Measurements from ENCODE around the gene RUNX1. TPM values are rescaled to one million over a fixed set of nuclear protein-coding genes. Genes with fewer than 3 reads are reported as not detected.

Gene RUNX1
- total and polyA plus RNA-seq, 2 experiments from 2014 or later, result 0.12 TPM; not detected in 1

- Histone ChIP-seq H3K27me3 (peaks cover 51% of the 10 kb centered on the region), H3K27ac (no peak overlapping the region), H3K36me3 (no peaks in the 10 kb centered on the region), H3K4me1 (ENCODE audit: low read depth) (peaks cover 11% of the 10 kb centered on the region), H3K9me3 (ENCODE audit: low read depth) (no peaks in the 10 kb centered on the region), H3K4me3 (no peak overlapping the region)
- no peak for TF ChIP-seq CTCF (IDR thresholded peaks at IDR 0.05; ENCODE audit: low read depth, low read length)
- DNase-seq (ENCODE audit: low read depth in 1 of 2, low spot score in 1 of 2), result no peak
These were observed 186.2 kb downstream of the RUNX1 start for GRCh38 chr21:34862951-34863350.

GRCh38 chr21:34861258-34861657 is 187.8 kb downstream of the RUNX1 start:
- TF ChIP-seq CTCF (IDR thresholded peaks at IDR 0.05; ENCODE audit: low read depth, low read length), result no peak

GRCh38 chr21:34859976-34860653 is 189.0 kb downstream of the RUNX1 start:
- H3K36me3 ChIP-seq, result no peaks in the 10 kb centered on the region
- H3K27ac ChIP-seq, result no peak overlapping the region

More at GRCh38 chr21:34861258-34861657, 187.8 kb downstream of the RUNX1 start:
- no peak for DNase-seq (ENCODE audit: low read depth in 1 of 2, low spot score in 1 of 2)
- no peaks in the 10 kb centered on the region for H3K9me3 ChIP-seq (ENCODE audit: low read depth)
- peaks cover 11% of the 10 kb centered on the region for H3K4me1 ChIP-seq (ENCODE audit: low read depth)
- H3K27ac ChIP-seq, result no peak overlapping the region
- H3K4me3 ChIP-seq, result no peak overlapping the region
- H3K36me3 ChIP-seq, result no peaks in the 10 kb centered on the region
- peaks cover 39% of the 10 kb centered on the region for H3K27me3 ChIP-seq

GRCh38 chr21:34858559-34858958 is 190.5 kb downstream of the RUNX1 start:
- H3K4me3 ChIP-seq, result no peak overlapping the region
- H3K27me3 ChIP-seq, result peaks cover 27% of the 10 kb centered on the region
- H3K27ac ChIP-seq, result no peak overlapping the region
- no peaks in the 10 kb centered on the region for H3K36me3 ChIP-seq
- DNase-seq (ENCODE audit: low read depth in 1 of 2, low spot score in 1 of 2), result no peak
- TF ChIP-seq CTCF (IDR thresholded peaks at IDR 0.05; ENCODE audit: low read depth, low read length), result no peak
- H3K4me1 ChIP-seq (ENCODE audit: low read depth), result no peaks in the 10 kb centered on the region
- H3K9me3 ChIP-seq (ENCODE audit: low read depth), result no peaks in the 10 kb centered on the region

More at GRCh38 chr21:34859976-34860653, 189.0 kb downstream of the RUNX1 start:
- peaks cover 6% of the 10 kb centered on the region for H3K4me1 ChIP-seq (ENCODE audit: low read depth)
- TF ChIP-seq CTCF (IDR thresholded peaks at IDR 0.05; ENCODE audit: low read depth, low read length), result no peak
- no peak for DNase-seq (ENCODE audit: low read depth in 1 of 2, low spot score in 1 of 2)
- no peak overlapping the region for H3K4me3 ChIP-seq
- H3K9me3 ChIP-seq (ENCODE audit: low read depth), result no peaks in the 10 kb centered on the region
- peaks cover 29% of the 10 kb centered on the region for H3K27me3 ChIP-seq

GRCh38 chr21:34857874-34858273 is 191.2 kb downstream of the RUNX1 start:
- DNase-seq (ENCODE audit: low read depth in 1 of 2, low spot score in 1 of 2), result no peak
- TF ChIP-seq CTCF (IDR thresholded peaks at IDR 0.05; ENCODE audit: low read depth, low read length), result peak; percentile 22
- Histone ChIP-seq H3K27ac (no peak overlapping the region), H3K4me3 (no peak overlapping the region), H3K36me3 (no peaks in the 10 kb centered on the region), H3K9me3 (ENCODE audit: low read depth) (no peaks in the 10 kb centered on the region), H3K27me3 (peaks cover 27% of the 10 kb centered on the region), H3K4me1 (ENCODE audit: low read depth) (no peaks in the 10 kb centered on the region)

All from cardiac muscle cell (in vitro differentiated cells and primary cell).